Measurements from ENCODE around the gene ZBP1. TPM values are rescaled to one million over a fixed set of nuclear protein-coding genes. Genes with fewer than 3 reads are reported as not detected.

ZBP1 gene
- total and polyA plus RNA-seq, 10 of the 15 experiments (the other 5 are each of a cell fraction or from before 2014, with no cell fraction given) = 0.93 to 10.6 (median 4.8) TPM

- TF ChIP-seq SIN3A (IDR thresholded peaks at IDR 0.05; ENCODE audit: low read depth, low read length) (no peak), STAT3 (IDR thresholded peaks at IDR 0.05; ENCODE audit: low read depth, low read length) (no peak), FOXM1 (IDR thresholded peaks at IDR 0.05; ENCODE audit: low read depth, low read length) (no peak)
- TF ChIP-seq, protein P1, sequence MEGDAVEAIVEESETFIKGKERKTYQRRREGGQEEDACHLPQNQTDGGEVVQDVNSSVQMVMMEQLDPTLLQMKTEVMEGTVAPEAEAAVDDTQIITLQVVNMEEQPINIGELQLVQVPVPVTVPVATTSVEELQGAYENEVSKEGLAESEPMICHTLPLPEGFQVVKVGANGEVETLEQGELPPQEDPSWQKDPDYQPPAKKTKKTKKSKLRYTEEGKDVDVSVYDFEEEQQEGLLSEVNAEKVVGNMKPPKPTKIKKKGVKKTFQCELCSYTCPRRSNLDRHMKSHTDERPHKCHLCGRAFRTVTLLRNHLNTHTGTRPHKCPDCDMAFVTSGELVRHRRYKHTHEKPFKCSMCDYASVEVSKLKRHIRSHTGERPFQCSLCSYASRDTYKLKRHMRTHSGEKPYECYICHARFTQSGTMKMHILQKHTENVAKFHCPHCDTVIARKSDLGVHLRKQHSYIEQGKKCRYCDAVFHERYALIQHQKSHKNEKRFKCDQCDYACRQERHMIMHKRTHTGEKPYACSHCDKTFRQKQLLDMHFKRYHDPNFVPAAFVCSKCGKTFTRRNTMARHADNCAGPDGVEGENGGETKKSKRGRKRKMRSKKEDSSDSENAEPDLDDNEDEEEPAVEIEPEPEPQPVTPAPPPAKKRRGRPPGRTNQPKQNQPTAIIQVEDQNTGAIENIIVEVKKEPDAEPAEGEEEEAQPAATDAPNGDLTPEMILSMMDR (IDR thresholded peaks at IDR 0.05 in 2 of 3, conservative IDR thresholded peaks at IDR 0.05 in 1 of 3; ENCODE audit: control insufficient read depth in 2 of 3, extremely low read depth in 1 of 3, insufficient read depth in 1 of 3, low read depth in 3 of 3, low read length in 3 of 3) = no peak
- TF ChIP-seq, protein P2, sequence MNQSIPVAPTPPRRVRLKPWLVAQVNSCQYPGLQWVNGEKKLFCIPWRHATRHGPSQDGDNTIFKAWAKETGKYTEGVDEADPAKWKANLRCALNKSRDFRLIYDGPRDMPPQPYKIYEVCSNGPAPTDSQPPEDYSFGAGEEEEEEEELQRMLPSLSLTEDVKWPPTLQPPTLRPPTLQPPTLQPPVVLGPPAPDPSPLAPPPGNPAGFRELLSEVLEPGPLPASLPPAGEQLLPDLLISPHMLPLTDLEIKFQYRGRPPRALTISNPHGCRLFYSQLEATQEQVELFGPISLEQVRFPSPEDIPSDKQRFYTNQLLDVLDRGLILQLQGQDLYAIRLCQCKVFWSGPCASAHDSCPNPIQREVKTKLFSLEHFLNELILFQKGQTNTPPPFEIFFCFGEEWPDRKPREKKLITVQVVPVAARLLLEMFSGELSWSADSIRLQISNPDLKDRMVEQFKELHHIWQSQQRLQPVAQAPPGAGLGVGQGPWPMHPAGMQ (IDR thresholded peaks at IDR 0.05; ENCODE audit: borderline replicate concordance) = no peak
Measured at GRCh38 chr20:57650266-57650665, 30.0 kb upstream of the ZBP1 start (continued).

DNA sequence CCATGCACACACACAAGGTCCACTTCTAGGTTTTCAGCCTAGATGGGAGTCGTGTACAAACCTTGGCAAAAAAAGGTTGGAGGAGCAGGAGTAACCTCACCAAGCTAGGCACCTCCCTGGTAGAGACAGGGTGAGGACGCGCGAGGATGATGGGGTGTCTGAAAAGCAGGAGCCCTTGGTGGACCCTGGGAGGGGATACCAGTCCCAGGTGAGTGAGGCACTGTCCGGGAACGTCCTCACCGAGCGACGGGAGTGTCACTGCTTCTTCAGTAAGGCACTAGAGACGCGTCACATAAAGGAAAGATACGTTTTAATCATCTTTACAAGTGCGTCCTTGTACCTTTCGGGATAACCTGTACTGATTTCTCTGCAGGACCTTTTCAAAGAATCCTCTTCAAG is 29.4 kb upstream of the ZBP1 start:
- no peak for FAIRE-seq
- ChIA-PET CTCF (interaction anchor here (1.1 kb wide), 1 partner anchor 53 kb away, joined by 3 read pairs; no protein-coding TSS in a partner anchor), SMC1A (ENCODE audit: uncharacterized antibody, unreplicated experiment) (no interaction called here), POLR2A (no interaction called here), RAD21 (ENCODE audit: unreplicated experiment) (no interaction called here)
- Histone ChIP-seq H3K9ac (ENCODE audit: control insufficient read depth, insufficient read depth, low read length) (no peak overlapping the region), H2AFZ (ENCODE audit: control insufficient read depth, low read depth, low read length) (no peak overlapping the region), H3K4me1 (ENCODE audit: control insufficient read depth, insufficient read depth, low read length) (no peaks in the 10 kb centered on the region), H3K4me3 (no peak overlapping the region), H3K4me2 (ENCODE audit: control insufficient read depth, insufficient read depth) (no peak overlapping the region), H3K36me3 (ENCODE audit: control insufficient read depth in 2 of 2, insufficient read depth in 2 of 2, low read length in 1 of 2) (no peaks in the 10 kb centered on the region), H3K79me2 (ENCODE audit: control insufficient read depth, insufficient read depth, low read length) (no peaks in the 10 kb centered on the region), H3K9me3 (replicated peaks; ENCODE audit: control insufficient read depth, insufficient read depth, low read length) (peaks cover 2% of the 10 kb centered on the region; the same call in 1 of the 3 replicates), H3K27ac (ENCODE audit: control insufficient read depth, insufficient read depth) (no peak overlapping the region), H4K20me1 (ENCODE audit: control insufficient read depth, insufficient read depth) (no peaks in the 10 kb centered on the region; the same call in 1 of the 2 replicates), H3K27me3 (replicated peaks in 1 of 2; ENCODE audit: control insufficient read depth in 2 of 2, insufficient read depth in 2 of 2, low read length in 1 of 2) (no peaks in the 10 kb centered on the region)
- 61% methylated on average over 14 of the region's 14 CpGs for WGBS (ENCODE audit: insufficient coverage, insufficient replicate concordance, low lambda C conversion rate, missing lambda C conversion rate)
- no peak for DNase-seq (ENCODE audit: low read depth, low spot score)
- BruUV-seq (replicated peaks) = no TSS peak
- in situ Hi-C loops (cut with MboI) = no loop called here
- ATAC-seq = no peak
- intact Hi-C loops (cut with micrococcal nuclease; ENCODE audit: unreplicated experiment) = no loop called here
- no peak for TF ChIP-seq PML (IDR thresholded peaks at IDR 0.05; ENCODE audit: low read length)
- TF ChIP-seq EZH2 (IDR thresholded peaks at IDR 0.05; ENCODE audit: borderline replicate concordance, control insufficient read depth, low read depth, low read length) = no peak
- no peak for TF ChIP-seq HDAC6 (IDR thresholded peaks at IDR 0.05; ENCODE audit: unreplicated experiment)
- no peak for TF ChIP-seq SP1 (IDR thresholded peaks at IDR 0.05; ENCODE audit: low read depth, low read length)
- TF ChIP-seq, protein P3, sequence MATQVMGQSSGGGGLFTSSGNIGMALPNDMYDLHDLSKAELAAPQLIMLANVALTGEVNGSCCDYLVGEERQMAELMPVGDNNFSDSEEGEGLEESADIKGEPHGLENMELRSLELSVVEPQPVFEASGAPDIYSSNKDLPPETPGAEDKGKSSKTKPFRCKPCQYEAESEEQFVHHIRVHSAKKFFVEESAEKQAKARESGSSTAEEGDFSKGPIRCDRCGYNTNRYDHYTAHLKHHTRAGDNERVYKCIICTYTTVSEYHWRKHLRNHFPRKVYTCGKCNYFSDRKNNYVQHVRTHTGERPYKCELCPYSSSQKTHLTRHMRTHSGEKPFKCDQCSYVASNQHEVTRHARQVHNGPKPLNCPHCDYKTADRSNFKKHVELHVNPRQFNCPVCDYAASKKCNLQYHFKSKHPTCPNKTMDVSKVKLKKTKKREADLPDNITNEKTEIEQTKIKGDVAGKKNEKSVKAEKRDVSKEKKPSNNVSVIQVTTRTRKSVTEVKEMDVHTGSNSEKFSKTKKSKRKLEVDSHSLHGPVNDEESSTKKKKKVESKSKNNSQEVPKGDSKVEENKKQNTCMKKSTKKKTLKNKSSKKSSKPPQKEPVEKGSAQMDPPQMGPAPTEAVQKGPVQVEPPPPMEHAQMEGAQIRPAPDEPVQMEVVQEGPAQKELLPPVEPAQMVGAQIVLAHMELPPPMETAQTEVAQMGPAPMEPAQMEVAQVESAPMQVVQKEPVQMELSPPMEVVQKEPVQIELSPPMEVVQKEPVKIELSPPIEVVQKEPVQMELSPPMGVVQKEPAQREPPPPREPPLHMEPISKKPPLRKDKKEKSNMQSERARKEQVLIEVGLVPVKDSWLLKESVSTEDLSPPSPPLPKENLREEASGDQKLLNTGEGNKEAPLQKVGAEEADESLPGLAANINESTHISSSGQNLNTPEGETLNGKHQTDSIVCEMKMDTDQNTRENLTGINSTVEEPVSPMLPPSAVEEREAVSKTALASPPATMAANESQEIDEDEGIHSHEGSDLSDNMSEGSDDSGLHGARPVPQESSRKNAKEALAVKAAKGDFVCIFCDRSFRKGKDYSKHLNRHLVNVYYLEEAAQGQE (IDR thresholded peaks at IDR 0.05; ENCODE audit: low read depth, low read length) = no peak
- TF ChIP-seq MYC (IDR thresholded peaks at IDR 0.05; ENCODE audit: insufficient read depth, insufficient read length, insufficient replicate concordance, low read length, severe bottlenecking) = no peak
- no peak for TF ChIP-seq ZBTB33 (IDR thresholded peaks at IDR 0.05)
- TF ChIP-seq TCF12 (IDR thresholded peaks at IDR 0.05; ENCODE audit: low read depth, low read length) = no peak
- no peak for TF ChIP-seq NFYA (IDR thresholded peaks at IDR 0.05; ENCODE audit: borderline replicate concordance, low read depth, low read length)
- TF ChIP-seq RELA (IDR thresholded peaks at IDR 0.05; ENCODE audit: borderline replicate concordance, partially characterized antibody) = no peak
